SK-N-SH treated with all-trans-retinoic acid at 6 μM for 48 hours (cell line): Measurements from ENCODE around the gene VTI1A.

ENCODE experiments used
- PATZ1 ChIP-seq: fragments of 250-450 bp; sonication (Bioruptor Pico); IDR thresholded peaks from 2 replicates; pipeline ENCODE4 v1.8.0; 2020; ENCODE audit warnings: mild to moderate bottlenecking, moderate library complexity, borderline replicate concordance
- ZFP3 ChIP-seq: fragments of 250-450 bp; sonication (Bioruptor Pico); IDR thresholded peaks from 2 replicates; pipeline ENCODE4 v1.5.0; 2020; ENCODE audit warnings: mild to moderate bottlenecking, moderate library complexity
- ZNF70 ChIP-seq: fragments of 450-650 bp; formaldehyde crosslinking; IDR thresholded peaks from 2 replicates; pipeline ENCODE4 v1.5.0; 2020; ENCODE audit warnings: mild to moderate bottlenecking, moderate library complexity

- no peak for TF ChIP-seq ZNF70 (CRISPR knock-in tag)
- no peak for TF ChIP-seq ZFP3 (CRISPR knock-in tag)
- TF ChIP-seq PATZ1 (CRISPR knock-in tag): no peak
Measured at GRCh38 chr10:112832959-112833358, 385.9 kb downstream of the VTI1A start.
